GM23338 (cell line): ENCODE results near the gene ROCK2. TPM values are rescaled to one million over a fixed set of nuclear protein-coding genes. Genes with fewer than 3 reads are reported as not detected.

ENCODE experiments used
- ATAC-seq: fragments of 200-7000 bp; cut with Tn5 transposase; 3 replicates; pipeline ENCODE4 v1.9.1; 2020
- DNase-seq: peaks from one replicate; pipeline ENCODE4 v3.0.0-alpha.2; 2015; ENCODE audit warnings: low spot score
- H2AFZ ChIP-seq: fragments of 200-600 bp; sonication (generic); 2 replicates; pipeline ENCODE4 v1.8.0; 2016; ENCODE audit warnings: antibody characterized with exemption, mild to moderate bottlenecking, moderate library complexity
- H3F3A ChIP-seq: fragments of 200-600 bp; sonication (generic); replicated peaks from 2 replicates; pipeline ENCODE4 v1.8.0; 2017; ENCODE audit warnings: antibody characterized with exemption, mixed run types, low read depth
- H3K27ac ChIP-seq: fragments of 200-600 bp; sonication (generic); 2 replicates; pipeline ENCODE4 v1.6.1; 2016; ENCODE audit warnings: low read depth
- H3K27me3 ChIP-seq: fragments of 200-600 bp; sonication (generic); 2 replicates; pipeline ENCODE4 v1.8.0; 2016; ENCODE audit warnings: mild to moderate bottlenecking, mixed run types, moderate library complexity; ENCODE audit not compliant: insufficient read depth
- H3K36me3 ChIP-seq: fragments of 200-600 bp; sonication (generic); 2 replicates; pipeline ENCODE4 v1.8.0; 2016; ENCODE audit warnings: mild to moderate bottlenecking; ENCODE audit not compliant: insufficient read depth
- H3K4me1 ChIP-seq: fragments of 200-600 bp; sonication (generic); 2 replicates; pipeline ENCODE4 v1.8.0; 2016; ENCODE audit warnings: mild to moderate bottlenecking, moderate library complexity; ENCODE audit not compliant: insufficient read depth
- H3K4me2 ChIP-seq: fragments of 200-600 bp; sonication (generic); 2 replicates; pipeline ENCODE4 v1.7.1; 2017; ENCODE audit warnings: mixed run types
- H3K4me3 ChIP-seq: fragments of 200-600 bp; sonication (generic); 2 replicates; pipeline ENCODE4 v1.6.1; 2016; ENCODE audit warnings: mixed run types
- H3K79me2 ChIP-seq: fragments of 200-600 bp; sonication (generic); replicated peaks from 2 replicates; pipeline ENCODE4 v1.8.0; 2017; ENCODE audit warnings: mild to moderate bottlenecking; ENCODE audit not compliant: insufficient read depth
- H3K9me2 ChIP-seq: fragments of 200-600 bp; sonication (generic); 2 replicates; pipeline ENCODE4 v1.8.0; 2017; ENCODE audit not compliant: insufficient read depth
- H4K20me1 ChIP-seq: fragments of 200-600 bp; sonication (generic); replicated peaks from 2 replicates; pipeline ENCODE4 v1.8.0; 2017; ENCODE audit warnings: mild to moderate bottlenecking; ENCODE audit not compliant: insufficient read depth
- H3K27ac Mint-ChIP-seq: 2 replicates; pipeline ENCODE4 v1.8.0; 2020; ENCODE audit warnings: inconsistent platforms, mild to moderate bottlenecking, moderate library complexity, mixed read lengths
- H3K27me3 Mint-ChIP-seq: 3 replicates; pipeline ENCODE4 v1.8.0; 2022; ENCODE audit warnings: low read depth, mild to moderate bottlenecking, moderate library complexity, mixed read lengths, inconsistent platforms; ENCODE audit not compliant: insufficient read depth, poor library complexity
- H3K36me3 Mint-ChIP-seq: 3 replicates; pipeline ENCODE4 v1.8.0; 2021; ENCODE audit warnings: low read depth, mild to moderate bottlenecking, inconsistent platforms, moderate library complexity, mixed read lengths
- H3K4me1 Mint-ChIP-seq: 3 replicates; pipeline ENCODE4 v1.8.0; 2020; ENCODE audit warnings: mild to moderate bottlenecking, inconsistent platforms, mixed read lengths
- H3K4me3 Mint-ChIP-seq: 3 replicates; pipeline ENCODE4 v1.8.0; 2021; ENCODE audit warnings: moderate library complexity, mild to moderate bottlenecking, inconsistent platforms, mixed read lengths
- H3K9me3 Mint-ChIP-seq: 3 replicates; pipeline ENCODE4 v1.8.0; 2020; ENCODE audit warnings: moderate library complexity, mild to moderate bottlenecking, inconsistent platforms, mixed read lengths
- CREB1 ChIP-seq: fragments of 250-450 bp; sonication (Bioruptor Pico); IDR thresholded peaks from 2 replicates; pipeline ENCODE4 v1.5.0; 2020; ENCODE audit warnings: low read depth, mild to moderate bottlenecking, moderate library complexity
- EZH2 ChIP-seq: fragments of 200-600 bp; sonication (generic); IDR thresholded peaks from one replicate; pipeline ENCODE4 v1.8.0; 2017; ENCODE audit warnings: antibody characterized with exemption, mild to moderate bottlenecking, low read depth; ENCODE audit not compliant: unreplicated experiment
- EZH2phosphoT487 ChIP-seq: fragments of 200-600 bp; sonication (generic); IDR thresholded peaks from one replicate; pipeline ENCODE4 v1.8.1; 2018; ENCODE audit warnings: antibody characterized with exemption; ENCODE audit not compliant: unreplicated experiment
- JUNB ChIP-seq: IDR thresholded peaks from one replicate; pipeline ENCODE4 v1.6.1; 2016; ENCODE audit warnings: antibody characterized with exemption; ENCODE audit not compliant: unreplicated experiment
- NANOG ChIP-seq: IDR thresholded peaks from 2 replicates; pipeline ENCODE4 v1.6.1; 2016; ENCODE audit warnings: antibody characterized with exemption, borderline replicate concordance
- POLR2AphosphoS5 ChIP-seq: IDR thresholded peaks from 2 replicates; pipeline ENCODE4 v1.6.1; 2016; ENCODE audit warnings: antibody characterized with exemption, low read depth
- STAT1 ChIP-seq: IDR thresholded peaks from one replicate; pipeline ENCODE4 v1.6.1; 2016; ENCODE audit warnings: antibody characterized with exemption; ENCODE audit not compliant: unreplicated experiment
- ZNF114 ChIP-seq: fragments of 250-450 bp; sonication (Bioruptor Pico); IDR thresholded peaks from 2 replicates; pipeline ENCODE4 v1.5.0; 2020; ENCODE audit warnings: mild to moderate bottlenecking, moderate library complexity
- ZNF331 ChIP-seq: fragments of 250-450 bp; sonication (Bioruptor Pico); IDR thresholded peaks from 2 replicates; pipeline ENCODE4 v1.5.0; 2020; ENCODE audit warnings: low read depth, mild to moderate bottlenecking, moderate library complexity
- polyA plus RNA-seq: library from polyadenylated mRNA; unstranded; fragments of >200 nt; fragmentation: Nextera tagmentation; extraction: Ambion mirVana; gene quantifications from 2 replicates; pipeline ENCODE4 v1.2.1, GENCODE V29; 2016
- total RNA-seq: library from RNA; depleted of rRNA; stranded (reverse); fragments of >200 nt; shearing (Covaris generic); gene quantifications from 2 replicates; pipeline ENCODE4 v1.2.3, GENCODE V29; 2014
- TF ChIP-seq, protein P1 (sequence below): IDR thresholded peaks from one replicate; pipeline ENCODE4 v1.6.1; 2018; ENCODE audit warnings: antibody characterized with exemption; ENCODE audit not compliant: unreplicated experiment
- TF ChIP-seq, protein P2 (sequence below): fragments of 250-450 bp; sonication (Bioruptor Pico); IDR thresholded peaks from 2 replicates; pipeline ENCODE4 v1.5.0; 2020; ENCODE audit warnings: mild to moderate bottlenecking, moderate library complexity
- TF ChIP-seq, protein P3 (sequence below): IDR thresholded peaks from 2 replicates; pipeline ENCODE4 v1.6.1; 2016; ENCODE audit warnings: antibody characterized with exemption
- TF ChIP-seq, protein P4 (sequence below), 2 experiments: fragments of 200-600 bp in 1 of 2; sonication (generic) in 1 of 2; conservative IDR thresholded peaks; 2 replicates each; pipeline versions ENCODE4 v1.5.1 to v1.6.1; 2016 to 2017; ENCODE audit warnings: antibody characterized with exemption in 2 of 2, low read depth in 2 of 2, mild to moderate bottlenecking in 2 of 2, moderate library complexity in 1 of 2

The ROCK2 gene
- total and polyA plus RNA-seq, 2 experiments from 2014 or later: 16.4 to 28.0 TPM

DNA sequence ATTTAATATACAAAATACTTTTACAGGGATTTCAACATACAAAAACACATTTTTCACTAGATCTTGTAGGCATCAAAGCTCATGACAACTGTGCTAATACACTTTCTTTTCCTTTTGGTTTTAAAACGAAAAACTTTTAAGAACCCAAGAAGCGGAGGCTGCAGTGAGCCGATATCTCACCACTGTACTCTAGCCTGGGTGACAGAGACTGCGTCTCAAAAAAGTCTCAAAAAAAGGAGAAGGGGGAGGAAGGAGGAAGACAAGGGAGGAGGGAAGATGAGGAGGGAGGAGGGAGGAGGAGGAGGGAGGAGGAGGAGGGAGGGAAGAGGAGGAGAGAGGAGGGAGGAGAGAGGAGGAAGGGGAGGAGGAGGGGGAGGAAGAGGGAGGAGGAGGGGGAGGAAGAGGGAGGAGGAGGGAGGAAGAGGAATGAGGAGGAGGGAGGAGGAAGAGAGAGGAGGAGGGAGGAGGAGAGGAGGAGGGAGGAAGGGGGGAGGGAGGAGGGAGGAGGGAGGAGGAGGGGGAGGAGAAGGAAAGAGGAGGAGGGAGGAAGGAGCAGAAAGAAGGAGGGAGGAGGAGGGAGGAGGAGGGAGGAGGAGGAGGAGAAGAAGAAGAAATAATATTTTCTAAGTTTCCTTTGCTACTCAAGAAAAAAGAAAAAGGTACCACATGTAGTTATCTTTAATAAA lies 13.8 kb downstream of the ROCK2 start:
- Histone ChIP-seq H3K36me3 (no peaks in the 10 kb centered on the region), H3F3A (no peaks in the 10 kb centered on the region), H3K4me3 (no peak overlapping the region), H3K27ac (no peak overlapping the region), H2AFZ (no peak overlapping the region), H3K4me1 (peaks cover 3% of the 10 kb centered on the region; the same call in 1 of the 2 replicates), H3K9me2 (no peaks in the 10 kb centered on the region), H3K79me2 (peaks cover 97% of the 10 kb centered on the region), H3K27me3 (no peaks in the 10 kb centered on the region), H3K4me2 (no peak overlapping the region), H4K20me1 (peaks cover 46% of the 10 kb centered on the region; the same call in 1 of the 2 replicates)
- ATAC-seq (no peak), DNase-seq (no peak)
- H3K4me1 Mint-ChIP-seq: no peaks in the 10 kb centered on the region
- H3K27ac Mint-ChIP-seq: no peak overlapping the region
- no peaks in the 10 kb centered on the region; the same call in 2 of the 3 replicates for H3K36me3 Mint-ChIP-seq
- H3K9me3 Mint-ChIP-seq: peaks cover 5% of the 10 kb centered on the region; the same call in 1 of the 3 replicates
- TF ChIP-seq ZNF114 (CRISPR knock-in tag): no peak
- no peak for TF ChIP-seq JUNB
- TF ChIP-seq, protein P1, sequence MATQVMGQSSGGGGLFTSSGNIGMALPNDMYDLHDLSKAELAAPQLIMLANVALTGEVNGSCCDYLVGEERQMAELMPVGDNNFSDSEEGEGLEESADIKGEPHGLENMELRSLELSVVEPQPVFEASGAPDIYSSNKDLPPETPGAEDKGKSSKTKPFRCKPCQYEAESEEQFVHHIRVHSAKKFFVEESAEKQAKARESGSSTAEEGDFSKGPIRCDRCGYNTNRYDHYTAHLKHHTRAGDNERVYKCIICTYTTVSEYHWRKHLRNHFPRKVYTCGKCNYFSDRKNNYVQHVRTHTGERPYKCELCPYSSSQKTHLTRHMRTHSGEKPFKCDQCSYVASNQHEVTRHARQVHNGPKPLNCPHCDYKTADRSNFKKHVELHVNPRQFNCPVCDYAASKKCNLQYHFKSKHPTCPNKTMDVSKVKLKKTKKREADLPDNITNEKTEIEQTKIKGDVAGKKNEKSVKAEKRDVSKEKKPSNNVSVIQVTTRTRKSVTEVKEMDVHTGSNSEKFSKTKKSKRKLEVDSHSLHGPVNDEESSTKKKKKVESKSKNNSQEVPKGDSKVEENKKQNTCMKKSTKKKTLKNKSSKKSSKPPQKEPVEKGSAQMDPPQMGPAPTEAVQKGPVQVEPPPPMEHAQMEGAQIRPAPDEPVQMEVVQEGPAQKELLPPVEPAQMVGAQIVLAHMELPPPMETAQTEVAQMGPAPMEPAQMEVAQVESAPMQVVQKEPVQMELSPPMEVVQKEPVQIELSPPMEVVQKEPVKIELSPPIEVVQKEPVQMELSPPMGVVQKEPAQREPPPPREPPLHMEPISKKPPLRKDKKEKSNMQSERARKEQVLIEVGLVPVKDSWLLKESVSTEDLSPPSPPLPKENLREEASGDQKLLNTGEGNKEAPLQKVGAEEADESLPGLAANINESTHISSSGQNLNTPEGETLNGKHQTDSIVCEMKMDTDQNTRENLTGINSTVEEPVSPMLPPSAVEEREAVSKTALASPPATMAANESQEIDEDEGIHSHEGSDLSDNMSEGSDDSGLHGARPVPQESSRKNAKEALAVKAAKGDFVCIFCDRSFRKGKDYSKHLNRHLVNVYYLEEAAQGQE: no peak
- TF ChIP-seq EZH2phosphoT487: no peak
- TF ChIP-seq, protein P2, sequence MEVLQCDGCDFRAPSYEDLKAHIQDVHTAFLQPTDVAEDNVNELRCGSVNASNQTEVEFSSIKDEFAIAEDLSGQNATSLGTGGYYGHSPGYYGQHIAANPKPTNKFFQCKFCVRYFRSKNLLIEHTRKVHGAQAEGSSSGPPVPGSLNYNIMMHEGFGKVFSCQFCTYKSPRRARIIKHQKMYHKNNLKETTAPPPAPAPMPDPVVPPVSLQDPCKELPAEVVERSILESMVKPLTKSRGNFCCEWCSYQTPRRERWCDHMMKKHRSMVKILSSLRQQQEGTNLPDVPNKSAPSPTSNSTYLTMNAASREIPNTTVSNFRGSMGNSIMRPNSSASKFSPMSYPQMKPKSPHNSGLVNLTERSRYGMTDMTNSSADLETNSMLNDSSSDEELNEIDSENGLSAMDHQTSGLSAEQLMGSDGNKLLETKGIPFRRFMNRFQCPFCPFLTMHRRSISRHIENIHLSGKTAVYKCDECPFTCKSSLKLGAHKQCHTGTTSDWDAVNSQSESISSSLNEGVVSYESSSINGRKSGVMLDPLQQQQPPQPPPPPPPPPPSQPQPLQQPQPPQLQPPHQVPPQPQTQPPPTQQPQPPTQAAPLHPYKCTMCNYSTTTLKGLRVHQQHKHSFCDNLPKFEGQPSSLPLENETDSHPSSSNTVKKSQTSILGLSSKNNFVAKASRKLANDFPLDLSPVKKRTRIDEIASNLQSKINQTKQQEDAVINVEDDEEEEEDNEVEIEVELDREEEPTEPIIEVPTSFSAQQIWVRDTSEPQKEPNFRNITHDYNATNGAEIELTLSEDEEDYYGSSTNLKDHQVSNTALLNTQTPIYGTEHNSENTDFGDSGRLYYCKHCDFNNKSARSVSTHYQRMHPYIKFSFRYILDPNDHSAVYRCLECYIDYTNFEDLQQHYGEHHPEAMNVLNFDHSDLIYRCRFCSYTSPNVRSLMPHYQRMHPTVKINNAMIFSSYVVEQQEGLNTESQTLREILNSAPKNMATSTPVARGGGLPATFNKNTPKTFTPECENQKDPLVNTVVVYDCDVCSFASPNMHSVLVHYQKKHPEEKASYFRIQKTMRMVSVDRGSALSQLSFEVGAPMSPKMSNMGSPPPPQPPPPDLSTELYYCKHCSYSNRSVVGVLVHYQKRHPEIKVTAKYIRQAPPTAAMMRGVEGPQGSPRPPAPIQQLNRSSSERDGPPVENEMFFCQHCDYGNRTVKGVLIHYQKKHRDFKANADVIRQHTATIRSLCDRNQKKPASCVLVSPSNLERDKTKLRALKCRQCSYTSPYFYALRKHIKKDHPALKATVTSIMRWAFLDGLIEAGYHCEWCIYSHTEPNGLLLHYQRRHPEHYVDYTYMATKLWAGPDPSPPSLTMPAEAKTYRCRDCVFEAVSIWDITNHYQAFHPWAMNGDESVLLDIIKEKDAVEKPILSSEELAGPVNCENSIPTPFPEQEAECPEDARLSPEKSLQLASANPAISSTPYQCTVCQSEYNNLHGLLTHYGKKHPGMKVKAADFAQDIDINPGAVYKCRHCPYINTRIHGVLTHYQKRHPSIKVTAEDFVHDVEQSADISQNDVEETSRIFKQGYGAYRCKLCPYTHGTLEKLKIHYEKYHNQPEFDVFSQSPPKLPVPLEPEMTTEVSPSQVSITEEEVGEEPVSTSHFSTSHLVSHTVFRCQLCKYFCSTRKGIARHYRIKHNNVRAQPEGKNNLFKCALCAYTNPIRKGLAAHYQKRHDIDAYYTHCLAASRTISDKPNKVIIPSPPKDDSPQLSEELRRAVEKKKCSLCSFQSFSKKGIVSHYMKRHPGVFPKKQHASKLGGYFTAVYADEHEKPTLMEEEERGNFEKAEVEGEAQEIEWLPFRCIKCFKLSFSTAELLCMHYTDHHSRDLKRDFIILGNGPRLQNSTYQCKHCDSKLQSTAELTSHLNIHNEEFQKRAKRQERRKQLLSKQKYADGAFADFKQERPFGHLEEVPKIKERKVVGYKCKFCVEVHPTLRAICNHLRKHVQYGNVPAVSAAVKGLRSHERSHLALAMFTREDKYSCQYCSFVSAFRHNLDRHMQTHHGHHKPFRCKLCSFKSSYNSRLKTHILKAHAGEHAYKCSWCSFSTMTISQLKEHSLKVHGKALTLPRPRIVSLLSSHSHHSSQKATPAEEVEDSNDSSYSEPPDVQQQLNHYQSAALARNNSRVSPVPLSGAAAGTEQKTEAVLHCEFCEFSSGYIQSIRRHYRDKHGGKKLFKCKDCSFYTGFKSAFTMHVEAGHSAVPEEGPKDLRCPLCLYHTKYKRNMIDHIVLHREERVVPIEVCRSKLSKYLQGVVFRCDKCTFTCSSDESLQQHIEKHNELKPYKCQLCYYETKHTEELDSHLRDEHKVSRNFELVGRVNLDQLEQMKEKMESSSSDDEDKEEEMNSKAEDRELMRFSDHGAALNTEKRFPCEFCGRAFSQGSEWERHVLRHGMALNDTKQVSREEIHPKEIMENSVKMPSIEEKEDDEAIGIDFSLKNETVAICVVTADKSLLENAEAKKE (CRISPR knock-in tag): no peak
- TF ChIP-seq, protein P3, sequence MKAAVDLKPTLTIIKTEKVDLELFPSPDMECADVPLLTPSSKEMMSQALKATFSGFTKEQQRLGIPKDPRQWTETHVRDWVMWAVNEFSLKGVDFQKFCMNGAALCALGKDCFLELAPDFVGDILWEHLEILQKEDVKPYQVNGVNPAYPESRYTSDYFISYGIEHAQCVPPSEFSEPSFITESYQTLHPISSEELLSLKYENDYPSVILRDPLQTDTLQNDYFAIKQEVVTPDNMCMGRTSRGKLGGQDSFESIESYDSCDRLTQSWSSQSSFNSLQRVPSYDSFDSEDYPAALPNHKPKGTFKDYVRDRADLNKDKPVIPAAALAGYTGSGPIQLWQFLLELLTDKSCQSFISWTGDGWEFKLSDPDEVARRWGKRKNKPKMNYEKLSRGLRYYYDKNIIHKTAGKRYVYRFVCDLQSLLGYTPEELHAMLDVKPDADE: no peak
- TF ChIP-seq, protein P4, sequence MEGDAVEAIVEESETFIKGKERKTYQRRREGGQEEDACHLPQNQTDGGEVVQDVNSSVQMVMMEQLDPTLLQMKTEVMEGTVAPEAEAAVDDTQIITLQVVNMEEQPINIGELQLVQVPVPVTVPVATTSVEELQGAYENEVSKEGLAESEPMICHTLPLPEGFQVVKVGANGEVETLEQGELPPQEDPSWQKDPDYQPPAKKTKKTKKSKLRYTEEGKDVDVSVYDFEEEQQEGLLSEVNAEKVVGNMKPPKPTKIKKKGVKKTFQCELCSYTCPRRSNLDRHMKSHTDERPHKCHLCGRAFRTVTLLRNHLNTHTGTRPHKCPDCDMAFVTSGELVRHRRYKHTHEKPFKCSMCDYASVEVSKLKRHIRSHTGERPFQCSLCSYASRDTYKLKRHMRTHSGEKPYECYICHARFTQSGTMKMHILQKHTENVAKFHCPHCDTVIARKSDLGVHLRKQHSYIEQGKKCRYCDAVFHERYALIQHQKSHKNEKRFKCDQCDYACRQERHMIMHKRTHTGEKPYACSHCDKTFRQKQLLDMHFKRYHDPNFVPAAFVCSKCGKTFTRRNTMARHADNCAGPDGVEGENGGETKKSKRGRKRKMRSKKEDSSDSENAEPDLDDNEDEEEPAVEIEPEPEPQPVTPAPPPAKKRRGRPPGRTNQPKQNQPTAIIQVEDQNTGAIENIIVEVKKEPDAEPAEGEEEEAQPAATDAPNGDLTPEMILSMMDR (conservative IDR thresholded peaks at IDR 0.05; ENCODE audit: low read depth in 2 of 2): no peak
- no peak for TF ChIP-seq EZH2
- TF ChIP-seq CREB1 (CRISPR knock-in tag): no peak
- no peak for TF ChIP-seq NANOG
- no peak for TF ChIP-seq POLR2AphosphoS5
- no peak for TF ChIP-seq STAT1
- TF ChIP-seq ZNF331: no peak
- H3K27me3 Mint-ChIP-seq: no peaks in the 10 kb centered on the region
- H3K4me3 Mint-ChIP-seq: no peak overlapping the region
